ENCODE results near the gene COL5A1. TPM values are rescaled to one million over a fixed set of nuclear protein-coding genes. Genes with fewer than 3 reads are reported as not detected.
"Not testable (repeated sequence)": the region's sequence is repeated elsewhere in the genome, so short reads cannot be mapped to it uniquely, and the experiment has no call there.

The COL5A1 gene
- total RNA-seq, 1 donor from 2014 or later = 12.8 TPM

- DNase-seq (ENCODE audit: low read depth) = no peak
Measured at GRCh38 chr9:134655586-134656333, 14.2 kb downstream of the COL5A1 start.

- no peak for DNase-seq (ENCODE audit: low read depth)
Measured at GRCh38 chr9:134656334-134657006, 14.9 kb downstream of the COL5A1 start.

GRCh38 chr9:134657666-134658377 is 16.2 kb downstream of the COL5A1 start:
- no peak for DNase-seq (ENCODE audit: low read depth)

- no peak for DNase-seq (ENCODE audit: low read depth)
Measured at GRCh38 chr9:134658378-134658955, 16.9 kb downstream of the COL5A1 start.

GRCh38 chr9:134659688-134660131 is 18.1 kb downstream of the COL5A1 start:
- DNase-seq (ENCODE audit: low read depth) = no peak

- DNase-seq (ENCODE audit: low read depth) = no peak
Measured at GRCh38 chr9:134660407-134660806, 18.8 kb downstream of the COL5A1 start.

- no peak for DNase-seq (ENCODE audit: low read depth)
Measured at GRCh38 chr9:134661299-134661698, 19.7 kb downstream of the COL5A1 start.

GRCh38 chr9:134661791-134662142 is 20.2 kb downstream of the COL5A1 start:
- DNase-seq (ENCODE audit: low read depth) = no peak

- DNase-seq (ENCODE audit: low read depth) = no peak
Measured at GRCh38 chr9:134662143-134662876, 20.7 kb downstream of the COL5A1 start.

GRCh38 chr9:134663084-134663483 is 21.5 kb downstream of the COL5A1 start:
- no peak for DNase-seq (ENCODE audit: low read depth)

- DNase-seq (ENCODE audit: low read depth) = no peak
Measured at GRCh38 chr9:134663753-134664415, 22.3 kb downstream of the COL5A1 start.

GRCh38 chr9:134664446-134664845 is 22.8 kb downstream of the COL5A1 start:
- no peak for DNase-seq (ENCODE audit: low read depth)

- DNase-seq (ENCODE audit: low read depth) = no peak
Measured at GRCh38 chr9:134666208-134666607, 24.6 kb downstream of the COL5A1 start.

GRCh38 chr9:134666831-134667230 is 25.2 kb downstream of the COL5A1 start:
- no peak for DNase-seq (ENCODE audit: low read depth)

GRCh38 chr9:134668977-134669376 is 27.4 kb downstream of the COL5A1 start:
- DNase-seq (ENCODE audit: low read depth) = not testable (repeated sequence)

- DNase-seq (ENCODE audit: low read depth) = no peak
Measured at GRCh38 chr9:134669399-134669955, 27.9 kb downstream of the COL5A1 start.

GRCh38 chr9:134670042-134670525 is 28.5 kb downstream of the COL5A1 start:
- no peak for DNase-seq (ENCODE audit: low read depth)

GRCh38 chr9:134670851-134671281 is 29.3 kb downstream of the COL5A1 start:
- no peak for DNase-seq (ENCODE audit: low read depth)

GRCh38 chr9:134671341-134672113 is 29.9 kb downstream of the COL5A1 start:
- DNase-seq (ENCODE audit: low read depth) = no peak

- no peak for DNase-seq (ENCODE audit: low read depth)
Measured at GRCh38 chr9:134676361-134676760, 34.8 kb downstream of the COL5A1 start.

All from renal cortical epithelial cell (primary cell).